ENCODE data around the gene MMP24OS.
A peak's percentile ranks its signal among the peaks of the same experiment; 100 is the strongest.
"Not testable (repeated sequence)": the region's sequence is repeated elsewhere in the genome, so short reads cannot be mapped to it uniquely, and the experiment has no call there.

Gene MMP24OS

DNA sequence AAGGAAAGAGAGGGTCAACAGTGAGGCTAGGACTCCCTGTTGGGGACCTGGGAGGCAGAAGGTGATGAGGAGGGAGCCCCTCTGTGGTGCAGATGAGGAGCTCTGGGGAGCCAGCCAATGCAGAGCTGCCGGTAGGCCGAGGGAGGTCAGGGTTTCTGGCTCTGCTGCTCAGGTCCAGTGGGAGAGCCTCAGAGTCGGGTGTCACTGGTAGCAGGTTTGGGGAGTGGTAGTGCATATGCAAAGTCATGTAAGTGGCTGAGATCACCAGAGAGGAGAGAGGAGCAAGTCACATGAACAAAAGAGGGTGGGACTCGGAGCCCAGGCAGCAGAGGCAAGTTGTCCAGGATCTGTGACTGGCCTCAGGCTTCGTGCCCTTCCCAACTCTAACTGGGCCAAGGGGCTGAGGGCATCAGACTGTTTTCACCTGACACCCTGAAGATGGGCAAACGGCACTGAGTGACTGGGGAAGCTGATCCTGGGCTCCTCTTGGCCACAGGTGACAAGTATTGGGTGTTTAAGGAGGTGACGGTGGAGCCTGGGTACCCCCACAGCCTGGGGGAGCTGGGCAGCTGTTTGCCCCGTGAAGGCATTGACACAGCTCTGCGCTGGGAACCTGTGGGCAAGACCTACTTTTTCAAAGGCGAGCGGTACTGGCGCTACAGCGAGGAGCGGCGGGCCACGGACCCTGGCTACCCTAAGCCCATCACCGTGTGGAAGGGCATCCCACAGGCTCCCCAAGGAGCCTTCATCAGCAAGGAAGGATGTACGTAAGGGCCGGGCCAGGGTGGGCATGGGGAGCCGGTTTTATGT lies 6.6 kb downstream of the MMP24OS start:
- TF ChIP-seq ZFX (IDR thresholded peaks at IDR 0.05) = no peak
- no peak overlapping the region for H3K27ac ChIP-seq

GRCh38 chr20:35270021-35270902 lies 7.7 kb downstream of the MMP24OS start:
- TF ChIP-seq ZFX (IDR thresholded peaks at IDR 0.05) = no peak
- TF ChIP-seq, protein P1, sequence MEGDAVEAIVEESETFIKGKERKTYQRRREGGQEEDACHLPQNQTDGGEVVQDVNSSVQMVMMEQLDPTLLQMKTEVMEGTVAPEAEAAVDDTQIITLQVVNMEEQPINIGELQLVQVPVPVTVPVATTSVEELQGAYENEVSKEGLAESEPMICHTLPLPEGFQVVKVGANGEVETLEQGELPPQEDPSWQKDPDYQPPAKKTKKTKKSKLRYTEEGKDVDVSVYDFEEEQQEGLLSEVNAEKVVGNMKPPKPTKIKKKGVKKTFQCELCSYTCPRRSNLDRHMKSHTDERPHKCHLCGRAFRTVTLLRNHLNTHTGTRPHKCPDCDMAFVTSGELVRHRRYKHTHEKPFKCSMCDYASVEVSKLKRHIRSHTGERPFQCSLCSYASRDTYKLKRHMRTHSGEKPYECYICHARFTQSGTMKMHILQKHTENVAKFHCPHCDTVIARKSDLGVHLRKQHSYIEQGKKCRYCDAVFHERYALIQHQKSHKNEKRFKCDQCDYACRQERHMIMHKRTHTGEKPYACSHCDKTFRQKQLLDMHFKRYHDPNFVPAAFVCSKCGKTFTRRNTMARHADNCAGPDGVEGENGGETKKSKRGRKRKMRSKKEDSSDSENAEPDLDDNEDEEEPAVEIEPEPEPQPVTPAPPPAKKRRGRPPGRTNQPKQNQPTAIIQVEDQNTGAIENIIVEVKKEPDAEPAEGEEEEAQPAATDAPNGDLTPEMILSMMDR (conservative IDR thresholded peaks at IDR 0.05) = no peak
- no peak overlapping the region; the same call in 1 of the 2 replicates for H3K27ac ChIP-seq

- TF ChIP-seq ZFX (IDR thresholded peaks at IDR 0.05) = peak; percentile 12; the same call in 1 of the 2 replicates
- TF ChIP-seq, protein P1 (conservative IDR thresholded peaks at IDR 0.05) = peak; percentile 95
- H3K27ac ChIP-seq = peak overlapping the region; percentile 6
These were observed 8.7 kb downstream of the MMP24OS start for GRCh38 chr20:35269055-35269781.

GRCh38 chr20:35267092-35267491 lies 10.8 kb downstream of the MMP24OS start:
- TF ChIP-seq, protein P1 (conservative IDR thresholded peaks at IDR 0.05) = no peak
- TF ChIP-seq ZFX (IDR thresholded peaks at IDR 0.05) = no peak
- no peak overlapping the region for H3K27ac ChIP-seq

DNA sequence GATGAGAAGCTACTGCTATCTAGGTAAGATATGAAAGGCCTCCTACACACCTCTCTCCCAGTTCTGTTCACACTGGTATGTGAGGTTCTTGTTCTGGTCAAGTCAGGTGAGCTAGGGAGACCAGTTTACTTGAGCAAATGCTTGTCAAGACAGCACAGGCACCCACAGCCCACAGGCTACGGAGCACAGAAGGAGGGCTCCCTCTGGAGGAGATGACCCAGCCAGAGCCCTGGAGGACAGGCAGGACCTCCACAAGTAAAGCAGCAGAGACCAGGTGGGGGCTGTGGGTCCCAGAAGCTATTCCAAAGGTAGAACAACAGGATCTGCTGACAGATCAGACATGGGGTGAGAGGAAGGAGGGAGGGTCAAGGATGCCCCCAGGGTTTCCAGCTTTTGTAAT lies 13.2 kb downstream of the MMP24OS start:
- TF ChIP-seq, protein P1 (conservative IDR thresholded peaks at IDR 0.05) = no peak
- TF ChIP-seq ZFX (IDR thresholded peaks at IDR 0.05) = no peak
- H3K27ac ChIP-seq = no peak overlapping the region

DNA sequence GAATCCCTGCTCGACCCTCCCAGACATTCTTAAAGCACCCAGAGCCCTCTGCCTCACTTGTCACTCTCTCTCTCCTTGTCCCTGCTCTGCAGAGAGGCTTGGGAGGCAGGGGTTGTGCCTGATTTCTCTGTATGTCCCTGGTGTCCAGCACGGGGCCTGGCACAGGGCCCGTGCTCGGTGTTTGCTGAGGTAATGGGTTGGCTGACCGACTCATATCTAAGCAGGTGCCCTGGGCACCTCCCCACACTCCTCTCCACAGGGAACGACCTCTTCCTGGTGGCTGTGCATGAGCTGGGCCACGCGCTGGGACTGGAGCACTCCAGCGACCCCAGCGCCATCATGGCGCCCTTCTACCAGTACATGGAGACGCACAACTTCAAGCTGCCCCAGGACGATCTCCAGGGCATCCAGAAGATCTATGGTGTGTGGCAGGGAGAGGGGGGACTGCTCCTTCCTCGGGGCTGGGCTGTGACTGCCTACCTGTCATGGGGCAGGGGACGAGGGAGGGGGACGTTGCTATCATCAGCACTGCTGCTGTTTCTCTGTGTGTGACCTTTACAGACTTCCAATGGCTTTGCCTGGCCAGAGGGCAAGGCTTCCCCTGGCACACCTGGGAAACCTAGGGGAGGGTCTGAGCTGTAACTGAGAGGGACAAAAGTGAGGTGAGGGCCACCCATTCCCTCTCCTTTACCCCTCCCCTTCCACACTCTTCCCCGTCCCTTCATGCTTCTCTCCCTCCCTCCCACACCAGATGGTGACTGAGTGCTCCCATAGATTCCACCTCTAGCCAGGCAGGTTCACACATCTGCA lies 14.2 kb downstream of the MMP24OS start:
- peak overlapping the region; percentile 46 for H3K27ac ChIP-seq
- TF ChIP-seq, protein P1 (conservative IDR thresholded peaks at IDR 0.05) = no peak
- no peak for TF ChIP-seq ZFX (IDR thresholded peaks at IDR 0.05)

GRCh38 chr20:35262731-35263531 lies 15.0 kb downstream of the MMP24OS start:
- H3K27ac ChIP-seq = peak overlapping the region; percentile 46

GRCh38 chr20:35262321-35262720 lies 15.6 kb downstream of the MMP24OS start:
- not testable (repeated sequence) for H3K27ac ChIP-seq

Data from C4-2B (cell line).